H1 (cell line): ENCODE data around the gene CYTH1. TPM values are rescaled to one million over a fixed set of nuclear protein-coding genes. Genes with fewer than 3 reads are reported as not detected.

Source experiments
- CTCF ChIA-PET: fragments of 300-600 bp; sonication (Branson Sonifier 250); formaldehyde crosslinking; loops from one replicate; lab custom pipeline; 2021; ENCODE audit not compliant: partially characterized antibody; lab: Charles Lee
- POLR2A ChIA-PET: fragments of 300-600 bp; sonication (Branson Sonifier 250); formaldehyde crosslinking; loops from one replicate; lab custom pipeline; 2021; ENCODE audit warnings: inconsistent platforms; ENCODE audit not compliant: partially characterized antibody; lab: Charles Lee
- DNase-seq, 2 experiments: peaks; one replicate each; pipeline versions ENCODE4 v3.0.0 to v3.0.0-alpha.2; 2010 to 2022; ENCODE audit warnings: low spot score in 2 of 2, low read depth in 1 of 2, mixed read lengths in 1 of 2
- FAIRE-seq: peaks from 2 replicates; lab custom pipeline; 2011; peaks lifted over from hg19 to GRCh38; lab: Jason Lieb, UNC
- H2AFZ ChIP-seq: 2 replicates; pipeline ENCODE4 v1.8.1; 2012; ENCODE audit warnings: low read length, inconsistent platforms
- H2AK5ac ChIP-seq: 2 replicates; pipeline ENCODE4 v1.6.1; 2013; ENCODE audit warnings: low read depth, low read length
- H2BK120ac ChIP-seq: replicated peaks from 2 replicates; pipeline ENCODE3; 2013; ENCODE audit warnings: low read depth, low read length, inconsistent platforms
- H2BK12ac ChIP-seq: 2 replicates; pipeline ENCODE4 v1.6.1; 2013; ENCODE audit warnings: low read depth, low read length
- H2BK15ac ChIP-seq: 2 replicates; pipeline ENCODE4 v1.6.1; 2013; ENCODE audit warnings: low read length
- H2BK20ac ChIP-seq: 2 replicates; pipeline ENCODE4 v1.6.1; 2013; ENCODE audit warnings: low read length
- H2BK5ac ChIP-seq: 2 replicates; pipeline ENCODE4 v1.6.1; 2013; ENCODE audit warnings: low read depth, low read length
- H3K14ac ChIP-seq: 2 replicates; pipeline ENCODE4 v1.6.1; 2013; ENCODE audit warnings: inconsistent platforms; ENCODE audit not compliant: insufficient read length
- H3K18ac ChIP-seq: 2 replicates; pipeline ENCODE4 v1.6.1; 2013; ENCODE audit warnings: low read length; ENCODE audit errors: extremely low read depth
- H3K23ac ChIP-seq: 2 replicates; pipeline ENCODE4 v1.6.1; 2013; ENCODE audit warnings: inconsistent platforms; ENCODE audit not compliant: insufficient read length
- H3K23me2 ChIP-seq: 2 replicates; pipeline ENCODE4 v1.6.1; 2013; ENCODE audit warnings: low read depth, low read length
- H3K27ac ChIP-seq: 2 replicates; pipeline ENCODE4 v1.6.1; 2011; ENCODE audit warnings: low read depth, low read length, inconsistent platforms
- H3K27me3 ChIP-seq, 4 experiments: replicated peaks in 1 of 4; 1 replicate in 1 of 4; 2 replicates in 3 of 4; pipeline versions ENCODE4 v1.6.1 to v1.8.1; 2011 to 2013; ENCODE audit warnings: low read length in 3 of 4, mild to moderate bottlenecking in 3 of 4, inconsistent platforms in 2 of 4, mixed read lengths in 2 of 4, moderate library complexity in 1 of 4; ENCODE audit not compliant: control insufficient read depth in 3 of 4, insufficient read depth in 3 of 4; ENCODE audit errors: extremely low read depth in 1 of 4
- H3K36me3 ChIP-seq, 4 experiments: 2 replicates each; pipeline versions ENCODE4 v1.6.1 to v1.8.1; 2011 to 2013; ENCODE audit warnings: mild to moderate bottlenecking in 4 of 4, low read length in 3 of 4, moderate library complexity in 2 of 4, control low read depth in 1 of 4, inconsistent platforms in 1 of 4; ENCODE audit not compliant: insufficient read depth in 4 of 4, control insufficient read depth in 2 of 4
- H3K4ac ChIP-seq: replicated peaks from 2 replicates; pipeline ENCODE3; 2013; ENCODE audit warnings: low read length, low read depth, mixed read lengths, inconsistent platforms; ENCODE audit not compliant: insufficient read length
- H3K4me1 ChIP-seq, 4 experiments: replicated peaks in 1 of 4; 1 replicate in 1 of 4; 2 replicates in 3 of 4; pipeline versions ENCODE4 v1.6.1 to v1.8.1; 2011 to 2013; ENCODE audit warnings: low read length in 3 of 4, inconsistent platforms in 2 of 4, mixed read lengths in 1 of 4; ENCODE audit not compliant: insufficient read depth in 4 of 4, control insufficient read depth in 3 of 4
- H3K4me2 ChIP-seq, 2 experiments: 2 replicates each; pipeline versions ENCODE4 v1.6.1 to v1.8.1; 2011 to 2013; ENCODE audit warnings: low read depth in 2 of 2, low read length in 2 of 2, control low read depth in 1 of 2, inconsistent platforms in 1 of 2, mild to moderate bottlenecking in 1 of 2; ENCODE audit not compliant: insufficient read depth in 1 of 2
- H3K4me3 ChIP-seq, 4 experiments: fragments of 200-600, 300-600 bp in 1 of 4; sonication (generic), shearing (Covaris generic), sonication (Bioruptor Twin) in 1 of 4; 2 replicates each; pipeline versions ENCODE4 v1.5.1 to v1.8.1; 2011 to 2016; ENCODE audit warnings: low read length in 4 of 4, low read depth in 3 of 4, control low read depth in 2 of 4, inconsistent platforms in 2 of 4, mild to moderate bottlenecking in 2 of 4, mixed read lengths in 1 of 4, moderate library complexity in 1 of 4; ENCODE audit not compliant: insufficient read depth in 2 of 4; ENCODE audit errors: extremely low read depth in 1 of 4
- H3K56ac ChIP-seq: replicated peaks from 2 replicates; pipeline ENCODE3; 2013; ENCODE audit warnings: low read depth, mild to moderate bottlenecking, mixed read lengths, low read length, inconsistent platforms; ENCODE audit not compliant: insufficient read length
- H3K79me1 ChIP-seq: 2 replicates; pipeline ENCODE4 v1.6.1; 2013; ENCODE audit warnings: low read depth, low read length, control low read depth
- H3K79me2 ChIP-seq, 2 experiments: 2 replicates each; pipeline versions ENCODE4 v1.6.1 to v1.8.1; 2012 to 2013; ENCODE audit warnings: low read length in 2 of 2, mild to moderate bottlenecking in 2 of 2, inconsistent platforms in 1 of 2; ENCODE audit not compliant: insufficient read depth in 2 of 2, control insufficient read depth in 1 of 2
- H3K9ac ChIP-seq, 4 experiments: replicated peaks in 1 of 4; 1 replicate in 1 of 4; 2 replicates in 3 of 4; pipeline versions ENCODE4 v1.6.1 to v1.8.1; 2011 to 2013; ENCODE audit warnings: low read depth in 3 of 4, low read length in 3 of 4, control low read depth in 2 of 4, mild to moderate bottlenecking in 2 of 4, moderate library complexity in 2 of 4, inconsistent platforms in 1 of 4; ENCODE audit errors: extremely low read depth in 1 of 4
- H3K9me3 ChIP-seq, 2 experiments: 2 replicates each; pipeline versions ENCODE4 v1.6.1 to v1.8.1; 2012 to 2013; ENCODE audit warnings: mild to moderate bottlenecking in 2 of 2, moderate library complexity in 2 of 2, control low read depth in 1 of 2, inconsistent platforms in 1 of 2, low read depth in 1 of 2, low read length in 1 of 2, mixed read lengths in 1 of 2; ENCODE audit not compliant: insufficient read depth in 2 of 2
- H4K20me1 ChIP-seq, 2 experiments: replicated peaks in 1 of 2; 2 replicates each; pipeline versions ENCODE3 to v1.8.1; 2011 to 2013; ENCODE audit warnings: inconsistent platforms in 2 of 2, low read length in 2 of 2, mild to moderate bottlenecking in 1 of 2; ENCODE audit not compliant: insufficient read depth in 2 of 2, control insufficient read depth in 1 of 2
- H4K5ac ChIP-seq: 2 replicates; pipeline ENCODE4 v1.6.1; 2013; ENCODE audit warnings: low read length, low read depth, mixed read lengths, inconsistent platforms; ENCODE audit not compliant: insufficient read length
- H4K8ac ChIP-seq: 2 replicates; pipeline ENCODE4 v1.8.0; 2013; ENCODE audit warnings: mild to moderate bottlenecking, moderate library complexity, low read length, inconsistent platforms; ENCODE audit not compliant: insufficient read depth; ENCODE audit errors: extremely low read depth
- H4K91ac ChIP-seq: replicated peaks from 2 replicates; pipeline ENCODE3; 2013; ENCODE audit warnings: low read length, mixed read lengths, inconsistent platforms; ENCODE audit not compliant: insufficient read length
- ATF2 ChIP-seq: IDR thresholded peaks from 2 replicates; pipeline ENCODE4 v1.6.1; 2012; ENCODE audit warnings: low read length, inconsistent platforms
- CTCF ChIP-seq, 3 experiments: IDR thresholded peaks; 1 replicate in 2 of 3; 2 replicates in 1 of 3; pipeline versions ENCODE4 v1.5.1 to v1.6.1; 2011; ENCODE audit warnings: low read length in 3 of 3, mild to moderate bottlenecking in 3 of 3, inconsistent platforms in 2 of 3, low read depth in 1 of 3, moderate library complexity in 1 of 3; ENCODE audit not compliant: insufficient read depth in 1 of 3; ENCODE audit errors: control extremely low read depth in 1 of 3
- EGR1 ChIP-seq: IDR thresholded peaks from 2 replicates; pipeline ENCODE4 v1.6.1; 2011; ENCODE audit warnings: low read depth, low read length, borderline replicate concordance
- HDAC6 ChIP-seq: IDR thresholded peaks from one replicate; pipeline ENCODE4 v1.7.1; 2012; ENCODE audit warnings: low read depth, mild to moderate bottlenecking, inconsistent platforms, low read length, moderate library complexity
- KDM1A ChIP-seq: fragments of 200-600, 300-600 bp; sonication (generic); IDR thresholded peaks from 2 replicates; pipeline ENCODE4 v1.7.1; 2016; ENCODE audit warnings: mild to moderate bottlenecking, low read length, borderline replicate concordance
- POU5F1 ChIP-seq: IDR thresholded peaks from 2 replicates; pipeline ENCODE4 v1.6.1; 2011; ENCODE audit warnings: low read depth, mild to moderate bottlenecking, low read length, moderate library complexity
- RXRA ChIP-seq: IDR thresholded peaks from 2 replicates; pipeline ENCODE4 v1.6.1; 2011; ENCODE audit warnings: low read depth, mild to moderate bottlenecking, low read length, moderate library complexity; ENCODE audit not compliant: insufficient read depth
- SP2 ChIP-seq: IDR thresholded peaks from 2 replicates; pipeline ENCODE4 v1.6.1; 2012; ENCODE audit warnings: mild to moderate bottlenecking, low read length, inconsistent platforms
- SRF ChIP-seq: IDR thresholded peaks from 2 replicates; pipeline ENCODE4 v1.6.1; 2011; ENCODE audit warnings: mild to moderate bottlenecking, low read depth, low read length, moderate library complexity
- YY1 ChIP-seq: IDR thresholded peaks from 2 replicates; pipeline ENCODE4 v1.6.1; 2011; ENCODE audit warnings: low read depth, mild to moderate bottlenecking, low read length
- WGBS, 2 experiments: shearing (Covaris generic) in 1 of 2; methylation state at CpG; one replicate each; pipeline versions ENCODE4 v1.1.6 to v1.1.7; 2013 to 2015; ENCODE audit warnings: low lambda C conversion rate in 2 of 2, mixed read lengths in 2 of 2, inconsistent platforms in 1 of 2, low coverage in 1 of 2, missing lambda C conversion rate in 1 of 2; ENCODE audit not compliant: insufficient replicate concordance in 2 of 2, insufficient coverage in 1 of 2, insufficient read length in 1 of 2; ENCODE audit errors: extremely low coverage in 1 of 2, missing lambda C conversion rate in 1 of 2; 5-methylcytosine and 5-hydroxymethylcytosine counted together
- polyA plus RNA-seq, 7 experiments: library from polyadenylated mRNA; depleted of rRNA in 3 of 7; stranded (reverse) in 5 of 7; unstranded in 2 of 7; fragments of >200 nt in 5 of 7; fragments of 200-250 nt in 2 of 7; gene quantifications; 1 replicate in 5 of 7; 2 replicates in 1 of 7; 4 replicates in 1 of 7; pipeline versions ENCODE4 v1.2.1 to v1.2.3, GENCODE V29; 2011 to 2013; ENCODE audit warnings: missing spikeins in 2 of 7, mixed read lengths in 2 of 7
- total RNA-seq: library from RNA; stranded (reverse); fragmentation: NEBNext Ultra II Directional; extraction: Animal tissue kit (Norgen Biotek cat#: 25700); gene quantifications from 2 replicates; pipeline ENCODE4 v1.2.1, GENCODE V29; 2021

CYTH1 gene
- total and polyA plus RNA-seq, 2 of the 8 experiments (the other 6 are each of a cell fraction or from before 2014, with no cell fraction given) = 12.8 to 14.8 TPM

DNA sequence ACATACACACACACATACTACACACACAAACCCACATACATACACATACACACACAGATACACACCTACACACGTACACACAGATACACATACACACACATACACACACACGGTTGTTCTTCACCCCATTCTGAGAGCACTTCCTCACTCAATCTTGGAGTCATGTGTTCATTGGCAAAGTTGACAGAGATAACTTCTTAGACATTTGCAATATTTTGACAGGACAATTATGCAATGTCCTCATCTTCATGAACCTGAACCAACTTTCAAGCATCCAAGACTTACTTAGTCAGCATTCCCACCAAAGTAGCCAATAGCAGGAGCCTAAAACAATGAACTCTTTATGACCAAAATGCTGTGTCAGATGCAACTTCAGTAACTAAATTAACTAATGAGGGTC lies 127.7 kb downstream of the CYTH1 start:
- POLR2A ChIA-PET = no interaction called here
- no peak overlapping the region for H3K14ac ChIP-seq
- peak overlapping the region in 1 of 4 experiments; percentile 55; a peak in 1 of 7 replicates for H3K9ac ChIP-seq
- H3K27ac ChIP-seq = no peak overlapping the region
- H3K56ac ChIP-seq = no peak overlapping the region
- no peak for DNase-seq
- no peak for FAIRE-seq
- no peaks in the 10 kb centered on the region for H3K36me3 ChIP-seq
- no peak overlapping the region for H3K4me2 ChIP-seq
- no peak overlapping the region for H4K8ac ChIP-seq
- no peak overlapping the region for H3K18ac ChIP-seq
- CTCF ChIA-PET = interaction anchor here (0.9 to 1.7 kb wide), 4 partner anchors 9 to 157 kb away, joined by 3 to 5 read pairs (median 4); no protein-coding TSS in a partner anchor
- H4K91ac ChIP-seq = no peak overlapping the region
- H2AK5ac ChIP-seq = no peak overlapping the region
- H3K4me1 ChIP-seq = no peaks in the 10 kb centered on the region
- H2BK20ac ChIP-seq = no peak overlapping the region
- H2BK15ac ChIP-seq = no peak overlapping the region
- H3K23me2 ChIP-seq = peaks cover 2% of the 10 kb centered on the region; the same call in 1 of the 2 replicates
- H2BK12ac ChIP-seq = no peak overlapping the region
- H3K23ac ChIP-seq = no peak overlapping the region
- no peaks in the 10 kb centered on the region for H3K9me3 ChIP-seq
- H3K4ac ChIP-seq = no peak overlapping the region
- no peak overlapping the region for H2BK5ac ChIP-seq
- no peak overlapping the region for H2AFZ ChIP-seq
- no peaks in the 10 kb centered on the region for H3K27me3 ChIP-seq
- H3K4me3 ChIP-seq = no peak overlapping the region
- peaks cover 0 to 2% of the 10 kb centered on the region in 2 experiments for H4K20me1 ChIP-seq
- no peak overlapping the region for H4K5ac ChIP-seq
- no peaks in the 10 kb centered on the region for H3K79me2 ChIP-seq
- no peaks in the 10 kb centered on the region; the same call in 1 of the 2 replicates for H3K79me1 ChIP-seq
- H2BK120ac ChIP-seq = no peak overlapping the region
- WGBS, 2 experiments = 92% methylated on average over 2 of the region's 2 CpGs; no CpG with 5 or more reads in 1 of the 2 experiments
- TF ChIP-seq YY1 = no peak
- no peak for TF ChIP-seq EGR1
- TF ChIP-seq HDAC6 = no peak
- no peak for TF ChIP-seq SRF
- no peak for TF ChIP-seq CTCF (IDR thresholded peaks at IDR 0.05; ENCODE audit: control extremely low read depth in 1 of 3, insufficient read depth in 1 of 3, low read depth in 1 of 3, low read length in 3 of 3)
- TF ChIP-seq RXRA = no peak
- TF ChIP-seq SP2 = no peak
- no peak for TF ChIP-seq ATF2
- TF ChIP-seq POU5F1 = no peak
- TF ChIP-seq KDM1A = no peak
